GM10266 (cell line): ENCODE data around the gene SIL1.

ENCODE experiments used
- DNase-seq: peaks from one replicate; pipeline ENCODE4 v3.0.0; 2012; ENCODE audit errors: extremely low spot score
- TF ChIP-seq, protein P1 (sequence below): IDR thresholded peaks from 2 replicates; pipeline ENCODE4 v1.5.1; 2012; ENCODE audit warnings: mild to moderate bottlenecking, low read depth; ENCODE audit not compliant: control insufficient read depth, insufficient read depth; ENCODE audit errors: missing control alignments

SIL1 gene

DNA sequence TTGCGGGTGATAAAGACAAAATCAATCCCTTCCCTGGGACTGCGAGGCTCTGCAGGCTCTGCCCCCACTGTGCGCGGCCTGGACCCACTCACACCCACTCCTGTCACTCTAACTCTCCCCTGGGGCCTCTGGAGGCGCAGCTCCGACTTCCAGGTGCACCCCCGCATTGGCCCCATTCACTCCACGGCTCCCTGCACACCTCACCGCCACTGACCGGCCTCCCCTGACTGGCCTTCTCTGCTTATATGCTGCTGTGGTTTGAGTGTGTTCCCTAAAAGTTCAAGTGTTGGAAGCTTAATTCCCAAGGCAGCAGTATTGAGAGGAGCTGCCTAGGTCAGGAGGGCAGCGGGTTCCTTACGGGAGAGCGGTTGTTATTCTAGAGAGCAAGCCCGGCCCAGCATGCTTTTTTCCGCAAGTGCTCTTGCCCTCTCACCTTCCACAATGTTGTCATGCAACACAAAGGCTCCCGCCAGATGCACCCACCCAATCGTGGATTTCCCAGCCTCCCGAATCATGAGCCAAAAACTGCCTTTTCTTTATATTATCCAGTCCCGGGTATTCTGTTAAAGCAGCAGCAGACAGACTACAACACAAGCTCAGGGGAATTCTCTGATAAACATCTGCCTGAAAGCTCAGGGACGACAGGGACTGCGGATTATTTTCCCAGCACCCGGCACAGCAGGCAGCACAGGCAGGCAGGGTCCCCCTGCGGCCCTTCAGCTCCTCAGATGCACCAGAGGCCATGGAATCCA is 249.5 kb downstream of the SIL1 start:
- DNase-seq: no peak

DNA sequence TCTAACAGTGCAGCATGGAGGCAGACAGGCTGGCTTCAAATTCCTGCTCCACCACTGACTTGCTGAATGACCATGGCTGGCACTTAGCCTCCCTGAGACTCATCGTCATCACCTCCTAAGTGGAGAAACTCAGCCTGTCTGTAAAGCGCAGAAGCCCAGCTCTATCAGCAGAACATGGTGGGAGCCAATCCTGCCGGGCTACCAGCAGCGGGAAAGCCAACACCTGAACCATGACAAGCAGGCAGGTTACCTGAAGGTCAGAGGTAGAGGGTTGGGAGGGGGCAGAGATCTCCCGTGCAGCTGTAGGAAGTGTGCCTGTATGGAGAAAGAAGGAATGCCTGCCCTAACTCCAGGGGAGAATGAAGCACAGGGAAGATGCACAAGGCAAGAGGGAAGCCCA is 250.4 kb downstream of the SIL1 start:
- DNase-seq: no peak
- TF ChIP-seq, protein P1, sequence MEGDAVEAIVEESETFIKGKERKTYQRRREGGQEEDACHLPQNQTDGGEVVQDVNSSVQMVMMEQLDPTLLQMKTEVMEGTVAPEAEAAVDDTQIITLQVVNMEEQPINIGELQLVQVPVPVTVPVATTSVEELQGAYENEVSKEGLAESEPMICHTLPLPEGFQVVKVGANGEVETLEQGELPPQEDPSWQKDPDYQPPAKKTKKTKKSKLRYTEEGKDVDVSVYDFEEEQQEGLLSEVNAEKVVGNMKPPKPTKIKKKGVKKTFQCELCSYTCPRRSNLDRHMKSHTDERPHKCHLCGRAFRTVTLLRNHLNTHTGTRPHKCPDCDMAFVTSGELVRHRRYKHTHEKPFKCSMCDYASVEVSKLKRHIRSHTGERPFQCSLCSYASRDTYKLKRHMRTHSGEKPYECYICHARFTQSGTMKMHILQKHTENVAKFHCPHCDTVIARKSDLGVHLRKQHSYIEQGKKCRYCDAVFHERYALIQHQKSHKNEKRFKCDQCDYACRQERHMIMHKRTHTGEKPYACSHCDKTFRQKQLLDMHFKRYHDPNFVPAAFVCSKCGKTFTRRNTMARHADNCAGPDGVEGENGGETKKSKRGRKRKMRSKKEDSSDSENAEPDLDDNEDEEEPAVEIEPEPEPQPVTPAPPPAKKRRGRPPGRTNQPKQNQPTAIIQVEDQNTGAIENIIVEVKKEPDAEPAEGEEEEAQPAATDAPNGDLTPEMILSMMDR: no peak

More for the DNA sequence above, 249.5 kb downstream of the SIL1 start:
- TF ChIP-seq, protein P1: no peak

DNA sequence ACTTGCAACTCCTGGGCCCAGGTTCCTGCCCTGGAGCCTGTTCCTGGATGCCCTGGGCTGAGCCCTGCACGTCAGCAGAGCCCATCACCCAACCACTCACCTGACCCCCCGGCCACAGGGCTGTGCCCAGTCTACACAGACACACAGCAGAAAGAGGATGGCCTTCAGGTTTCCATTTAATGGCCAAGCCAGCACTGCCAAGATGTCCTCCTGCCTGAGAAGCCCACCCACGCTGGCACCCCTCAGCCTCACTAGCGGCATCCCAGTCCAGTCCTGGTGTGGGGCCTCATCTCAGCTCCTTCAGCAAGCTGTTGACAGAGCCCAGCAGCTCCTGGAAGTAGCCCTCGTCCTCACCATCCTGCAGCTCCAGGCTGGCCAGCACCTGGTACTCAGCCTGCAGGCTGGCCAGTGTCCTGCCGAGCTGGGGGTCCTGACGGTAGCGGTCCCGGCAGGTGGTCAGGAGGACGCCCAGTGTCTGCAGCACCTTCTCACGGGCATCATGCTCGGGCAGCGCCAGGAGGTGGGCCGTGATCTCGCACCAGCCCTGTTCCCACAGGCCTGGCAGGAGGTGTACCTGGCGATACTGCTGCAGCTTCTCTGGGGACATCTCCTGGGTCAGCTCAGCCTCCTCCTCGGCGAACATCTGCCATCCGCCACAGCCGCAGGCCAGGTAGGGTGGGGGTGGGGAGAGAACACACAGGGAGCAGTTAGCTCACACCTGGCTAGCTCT is 251.2 kb downstream of the SIL1 start:
- TF ChIP-seq, protein P1: no peak
- DNase-seq: no peak

DNA sequence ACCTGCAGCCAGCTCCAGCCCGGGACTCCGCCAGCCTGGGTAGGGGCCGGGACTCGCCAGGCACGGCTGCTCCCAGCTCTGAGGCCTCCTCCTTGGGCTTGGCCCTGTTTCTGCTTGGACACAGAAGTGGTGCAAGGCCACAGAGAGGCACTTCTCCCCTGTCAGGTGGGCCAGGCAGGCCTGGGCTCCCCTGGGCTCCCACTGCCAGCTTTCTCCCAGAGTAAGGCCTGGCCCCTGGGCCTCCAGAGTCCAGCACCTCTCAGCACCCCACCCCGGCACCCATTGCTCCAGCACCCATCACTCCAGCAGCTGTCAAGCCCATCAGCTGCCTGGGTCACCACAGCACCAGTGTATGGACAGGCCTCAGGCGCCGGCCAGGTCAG is 251.9 kb downstream of the SIL1 start:
- TF ChIP-seq, protein P1: no peak
- DNase-seq: no peak

DNA sequence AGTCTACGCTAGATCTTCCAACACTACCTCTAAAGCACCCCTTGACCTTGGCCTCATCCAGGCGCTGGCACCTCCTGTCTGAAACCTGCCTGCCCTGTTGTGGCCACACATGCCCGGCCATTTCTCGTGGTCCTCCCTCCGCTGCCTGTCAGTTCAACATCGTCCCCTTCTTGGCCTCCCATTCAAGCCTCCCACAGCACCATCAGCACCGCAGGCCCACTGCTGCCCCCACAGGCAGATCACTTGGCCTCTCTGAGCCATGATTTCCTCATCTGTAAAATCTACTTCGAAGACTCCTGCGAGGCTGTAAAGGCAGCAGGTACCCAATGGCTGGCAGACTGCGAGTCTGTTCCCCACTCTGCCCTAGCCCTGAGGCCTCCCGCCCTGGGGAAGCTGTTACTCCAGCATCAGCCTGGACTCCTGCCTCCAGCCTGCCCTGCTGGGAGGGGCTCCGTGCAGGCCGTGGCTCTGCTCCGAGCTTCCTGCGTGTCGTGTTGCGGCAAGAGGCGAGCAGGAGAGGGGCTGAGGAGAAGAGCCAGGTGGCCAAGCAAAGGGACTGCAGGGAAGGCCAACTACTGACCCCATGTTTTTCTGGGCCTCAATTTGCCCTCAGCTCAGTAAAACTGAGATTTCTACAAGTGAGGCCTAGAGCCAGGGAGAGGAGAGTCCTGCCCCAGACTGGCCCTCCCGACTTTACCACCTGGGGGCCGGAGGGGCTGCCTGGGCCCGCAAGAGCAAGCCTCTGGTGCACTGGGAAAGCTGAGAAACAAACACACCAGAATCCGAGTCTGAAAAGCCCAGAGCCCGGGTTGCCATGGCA is 252.5 kb downstream of the SIL1 start:
- TF ChIP-seq, protein P1: no peak
- no peak for DNase-seq

DNA sequence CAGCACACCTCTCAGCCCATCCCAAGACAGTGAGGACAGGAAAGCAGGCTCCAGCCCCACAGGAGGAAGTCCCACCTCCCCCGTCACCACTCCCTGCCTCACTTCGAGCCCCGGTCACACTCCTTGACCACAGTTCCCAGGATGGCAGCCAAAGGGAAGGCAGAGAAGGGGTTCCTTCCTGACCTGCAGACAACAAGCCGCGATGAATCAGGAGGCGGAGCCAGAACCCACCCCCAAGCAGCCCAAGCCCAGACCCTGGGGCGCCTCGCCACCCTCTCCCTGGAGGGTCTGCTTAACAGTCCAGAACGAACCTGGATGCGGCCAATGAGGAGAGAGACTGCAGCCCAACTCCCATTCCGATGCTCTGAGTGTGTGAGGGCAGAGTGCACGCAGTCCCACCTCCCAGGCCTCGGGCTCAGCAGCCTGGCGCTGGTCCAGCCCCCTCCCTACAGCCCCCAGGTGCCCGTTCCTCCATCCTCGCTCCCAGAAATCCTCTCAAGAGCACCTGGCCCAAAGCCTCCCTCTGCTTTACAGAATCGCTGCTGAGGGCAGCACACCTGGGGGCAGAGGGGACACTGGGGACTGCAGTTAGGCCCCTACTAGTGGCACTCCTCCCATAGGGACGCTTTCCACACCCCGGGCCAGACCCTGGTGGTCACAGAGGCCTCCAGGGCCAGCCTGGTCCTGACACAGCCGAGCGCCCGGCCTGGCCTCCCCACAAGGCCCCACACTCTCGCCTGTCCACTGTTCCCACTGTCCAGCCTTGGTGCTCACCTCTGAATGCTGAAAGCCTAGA is 253.4 kb downstream of the SIL1 start:
- TF ChIP-seq, protein P1: no peak
- no peak for DNase-seq
